ENCODE measurements around the gene PSME4. TPM values are rescaled to one million over a fixed set of nuclear protein-coding genes. Genes with fewer than 3 reads are reported as not detected.

Gene PSME4
- total and polyA plus RNA-seq, 2 of the 13 experiments (the other 11 are each of a cell fraction or from before 2014, with no cell fraction given), result 52.1 to 77.8 TPM

DNA sequence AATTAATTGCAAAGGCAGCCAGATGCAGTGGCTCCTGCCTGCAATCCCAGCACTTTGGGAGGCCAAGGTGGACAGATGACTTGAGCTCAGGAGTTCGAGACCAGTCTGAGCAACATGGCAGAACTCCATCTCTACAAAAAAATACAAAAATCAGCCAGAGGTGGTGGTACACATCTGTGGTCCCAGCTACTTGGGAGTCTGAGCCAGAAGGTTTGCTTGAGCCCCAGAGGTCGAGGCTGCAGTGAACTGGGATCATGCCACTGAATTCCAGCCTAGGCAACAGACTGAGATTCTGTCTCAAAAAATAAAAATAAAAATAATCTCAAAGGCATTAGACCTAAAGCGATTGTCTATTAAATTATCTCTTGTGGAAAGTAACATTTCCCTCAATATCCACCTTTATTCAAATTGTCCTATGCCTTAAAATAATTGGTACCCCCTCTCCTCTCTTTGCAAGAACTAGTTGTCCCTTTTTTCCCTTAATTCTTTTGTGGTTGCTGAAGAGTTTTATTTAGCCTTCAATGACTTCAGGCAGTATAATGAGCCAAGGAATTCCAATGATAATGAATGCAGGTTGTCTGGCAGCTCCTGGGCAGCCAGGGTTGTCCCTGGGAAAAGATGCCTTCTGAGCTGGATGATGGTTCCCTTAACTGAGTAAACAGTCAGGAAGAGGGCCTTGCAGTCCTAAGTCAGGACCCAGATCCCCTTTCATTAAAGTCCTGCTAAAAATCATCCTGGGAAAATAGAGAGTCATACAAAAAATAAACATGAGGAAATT, 143.2 kb downstream of the PSME4 start (continued):
- TF ChIP-seq, protein P1, sequence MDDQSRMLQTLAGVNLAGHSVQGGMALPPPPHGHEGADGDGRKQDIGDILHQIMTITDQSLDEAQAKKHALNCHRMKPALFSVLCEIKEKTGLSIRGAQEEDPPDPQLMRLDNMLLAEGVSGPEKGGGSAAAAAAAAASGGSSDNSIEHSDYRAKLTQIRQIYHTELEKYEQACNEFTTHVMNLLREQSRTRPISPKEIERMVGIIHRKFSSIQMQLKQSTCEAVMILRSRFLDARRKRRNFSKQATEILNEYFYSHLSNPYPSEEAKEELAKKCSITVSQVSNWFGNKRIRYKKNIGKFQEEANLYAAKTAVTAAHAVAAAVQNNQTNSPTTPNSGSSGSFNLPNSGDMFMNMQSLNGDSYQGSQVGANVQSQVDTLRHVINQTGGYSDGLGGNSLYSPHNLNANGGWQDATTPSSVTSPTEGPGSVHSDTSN (CRISPR knock-in tag; IDR thresholded peaks at IDR 0.05; ENCODE audit: borderline replicate concordance), result no peak
- TF ChIP-seq, protein P2, sequence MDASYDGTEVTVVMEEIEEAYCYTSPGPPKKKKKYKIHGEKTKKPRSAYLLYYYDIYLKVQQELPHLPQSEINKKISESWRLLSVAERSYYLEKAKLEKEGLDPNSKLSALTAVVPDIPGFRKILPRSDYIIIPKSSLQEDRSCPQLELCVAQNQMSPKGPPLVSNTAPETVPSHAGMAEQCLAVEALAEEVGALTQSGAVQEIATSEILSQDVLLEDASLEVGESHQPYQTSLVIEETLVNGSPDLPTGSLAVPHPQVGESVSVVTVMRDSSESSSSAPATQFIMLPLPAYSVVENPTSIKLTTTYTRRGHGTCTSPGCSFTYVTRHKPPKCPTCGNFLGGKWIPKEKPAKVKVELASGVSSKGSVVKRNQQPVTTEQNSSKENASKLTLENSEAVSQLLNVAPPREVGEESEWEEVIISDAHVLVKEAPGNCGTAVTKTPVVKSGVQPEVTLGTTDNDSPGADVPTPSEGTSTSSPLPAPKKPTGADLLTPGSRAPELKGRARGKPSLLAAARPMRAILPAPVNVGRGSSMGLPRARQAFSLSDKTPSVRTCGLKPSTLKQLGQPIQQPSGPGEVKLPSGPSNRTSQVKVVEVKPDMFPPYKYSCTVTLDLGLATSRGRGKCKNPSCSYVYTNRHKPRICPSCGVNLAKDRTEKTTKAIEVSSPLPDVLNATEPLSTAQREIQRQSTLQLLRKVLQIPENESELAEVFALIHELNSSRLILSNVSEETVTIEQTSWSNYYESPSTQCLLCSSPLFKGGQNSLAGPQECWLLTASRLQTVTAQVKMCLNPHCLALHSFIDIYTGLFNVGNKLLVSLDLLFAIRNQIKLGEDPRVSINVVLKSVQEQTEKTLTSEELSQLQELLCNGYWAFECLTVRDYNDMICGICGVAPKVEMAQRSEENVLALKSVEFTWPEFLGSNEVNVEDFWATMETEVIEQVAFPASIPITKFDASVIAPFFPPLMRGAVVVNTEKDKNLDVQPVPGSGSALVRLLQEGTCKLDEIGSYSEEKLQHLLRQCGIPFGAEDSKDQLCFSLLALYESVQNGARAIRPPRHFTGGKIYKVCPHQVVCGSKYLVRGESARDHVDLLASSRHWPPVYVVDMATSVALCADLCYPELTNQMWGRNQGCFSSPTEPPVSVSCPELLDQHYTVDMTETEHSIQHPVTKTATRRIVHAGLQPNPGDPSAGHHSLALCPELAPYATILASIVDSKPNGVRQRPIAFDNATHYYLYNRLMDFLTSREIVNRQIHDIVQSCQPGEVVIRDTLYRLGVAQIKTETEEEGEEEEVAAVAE (CRISPR knock-in tag; IDR thresholded peaks at IDR 0.05; ENCODE audit: borderline replicate concordance), result no peak
- TF ChIP-seq ZNF224 (CRISPR knock-in tag; IDR thresholded peaks at IDR 0.05) (no peak), NFRKB (IDR thresholded peaks at IDR 0.05) (no peak), CHD4 (IDR thresholded peaks at IDR 0.05; ENCODE audit: borderline replicate concordance, low read length) (peak; percentile 77; the same call in 1 of the 2 replicates), CC2D1A (CRISPR knock-in tag; IDR thresholded peaks at IDR 0.05) (0 out of 2 replicates have a peak, but pooled peaks have one; percentile 19), ZMYM2 (CRISPR knock-in tag; IDR thresholded peaks at IDR 0.05) (peak; percentile 38; the same call in 1 of the 2 replicates), FOXC1 (CRISPR knock-in tag; IDR thresholded peaks at IDR 0.05; ENCODE audit: borderline replicate concordance) (peak; percentile 26; the same call in 1 of the 2 replicates), ZFYVE20 (CRISPR knock-in tag; IDR thresholded peaks at IDR 0.05; ENCODE audit: borderline replicate concordance, low read depth) (no peak), HDAC1 (CRISPR knock-in tag; IDR thresholded peaks at IDR 0.05) (peak; percentile 25; the same call in 1 of the 2 replicates), ZFP36L1 (CRISPR knock-in tag; IDR thresholded peaks at IDR 0.05) (no peak; the same call in 1 of the 2 replicates), ZNF782 (CRISPR knock-in tag; IDR thresholded peaks at IDR 0.05; ENCODE audit: borderline replicate concordance) (no peak), ZNF776 (CRISPR knock-in tag; IDR thresholded peaks at IDR 0.05) (no peak)
- TF ChIP-seq, protein P3, sequence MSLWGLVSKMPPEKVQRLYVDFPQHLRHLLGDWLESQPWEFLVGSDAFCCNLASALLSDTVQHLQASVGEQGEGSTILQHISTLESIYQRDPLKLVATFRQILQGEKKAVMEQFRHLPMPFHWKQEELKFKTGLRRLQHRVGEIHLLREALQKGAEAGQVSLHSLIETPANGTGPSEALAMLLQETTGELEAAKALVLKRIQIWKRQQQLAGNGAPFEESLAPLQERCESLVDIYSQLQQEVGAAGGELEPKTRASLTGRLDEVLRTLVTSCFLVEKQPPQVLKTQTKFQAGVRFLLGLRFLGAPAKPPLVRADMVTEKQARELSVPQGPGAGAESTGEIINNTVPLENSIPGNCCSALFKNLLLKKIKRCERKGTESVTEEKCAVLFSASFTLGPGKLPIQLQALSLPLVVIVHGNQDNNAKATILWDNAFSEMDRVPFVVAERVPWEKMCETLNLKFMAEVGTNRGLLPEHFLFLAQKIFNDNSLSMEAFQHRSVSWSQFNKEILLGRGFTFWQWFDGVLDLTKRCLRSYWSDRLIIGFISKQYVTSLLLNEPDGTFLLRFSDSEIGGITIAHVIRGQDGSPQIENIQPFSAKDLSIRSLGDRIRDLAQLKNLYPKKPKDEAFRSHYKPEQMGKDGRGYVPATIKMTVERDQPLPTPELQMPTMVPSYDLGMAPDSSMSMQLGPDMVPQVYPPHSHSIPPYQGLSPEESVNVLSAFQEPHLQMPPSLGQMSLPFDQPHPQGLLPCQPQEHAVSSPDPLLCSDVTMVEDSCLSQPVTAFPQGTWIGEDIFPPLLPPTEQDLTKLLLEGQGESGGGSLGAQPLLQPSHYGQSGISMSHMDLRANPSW (CRISPR knock-in tag; IDR thresholded peaks at IDR 0.05; ENCODE audit: borderline replicate concordance), result peak; percentile 53; the same call in 1 of the 2 replicates

All from HepG2 (cell line).